Neural progenitor cell (in vitro differentiated cells): ENCODE measurements around the gene PRR14L. TPM values are rescaled to one million over a fixed set of nuclear protein-coding genes. Genes with fewer than 3 reads are reported as not detected.

Experiments used
- DNase-seq: peaks from one replicate; pipeline ENCODE4 v3.0.0-alpha.2; 2016; ENCODE audit warnings: low spot score
- H2AFZ ChIP-seq: fragments of 200-600 bp; sonication (generic); replicated peaks from 2 replicates; pipeline ENCODE4 v1.6.1; 2016; ENCODE audit warnings: antibody characterized with exemption
- H3F3A ChIP-seq: fragments of 200-600 bp; sonication (generic); 2 replicates; pipeline ENCODE4 v1.6.1; 2016; ENCODE audit warnings: antibody characterized with exemption, low read depth
- H3K27ac ChIP-seq: fragments of 200-600 bp; sonication (generic); 2 replicates; pipeline ENCODE4 v1.5.1; 2016; ENCODE audit warnings: mild to moderate bottlenecking
- H3K27me3 ChIP-seq: fragments of 200-600 bp; sonication (generic); 2 replicates; pipeline ENCODE4 v1.6.1; 2016; ENCODE audit warnings: mild to moderate bottlenecking, moderate library complexity
- H3K36me3 ChIP-seq: fragments of 200-600 bp; sonication (generic); 2 replicates; pipeline ENCODE4 v1.5.1; 2016
- H3K4me1 ChIP-seq: fragments of 200-600 bp; sonication (generic); 2 replicates; pipeline ENCODE4 v1.6.1; 2016; ENCODE audit warnings: mixed run types
- H3K4me2 ChIP-seq: fragments of 200-600 bp; sonication (generic); 2 replicates; pipeline ENCODE4 v1.6.1; 2016
- H3K4me3 ChIP-seq: fragments of 200-600 bp; sonication (generic); 2 replicates; pipeline ENCODE4 v1.5.1; 2016
- H3K79me2 ChIP-seq: fragments of 200-600 bp; sonication (generic); 2 replicates; pipeline ENCODE4 v1.6.1; 2016; ENCODE audit warnings: low read depth
- H3K9ac ChIP-seq: fragments of 200-600 bp; sonication (generic); 2 replicates; pipeline ENCODE4 v1.6.1; 2016
- H3K9me3 ChIP-seq: fragments of 200-600 bp; sonication (generic); 2 replicates; pipeline ENCODE4 v1.5.1; 2016; ENCODE audit warnings: low read depth
- H4K20me1 ChIP-seq: fragments of 200-600 bp; sonication (generic); 2 replicates; pipeline ENCODE4 v1.6.1; 2016; ENCODE audit warnings: low read depth
- H3K27ac Mint-ChIP-seq: 3 replicates; pipeline ENCODE4 v1.8.0; 2021; ENCODE audit warnings: mixed read lengths
- H3K27me3 Mint-ChIP-seq: 2 replicates; pipeline ENCODE4 v1.8.0; 2022; ENCODE audit warnings: low read depth, mild to moderate bottlenecking, inconsistent platforms, moderate library complexity, mixed read lengths; ENCODE audit not compliant: insufficient read depth
- H3K36me3 Mint-ChIP-seq: 3 replicates; pipeline ENCODE4 v1.8.0; 2021; ENCODE audit warnings: mixed read lengths
- H3K4me1 Mint-ChIP-seq: 3 replicates; pipeline ENCODE4 v1.8.0; 2021; ENCODE audit warnings: mixed read lengths
- H3K4me3 Mint-ChIP-seq: 3 replicates; pipeline ENCODE4 v1.8.0; 2021; ENCODE audit warnings: mild to moderate bottlenecking, moderate library complexity, mixed read lengths
- H3K9me3 Mint-ChIP-seq: 3 replicates; pipeline ENCODE4 v1.8.0; 2020; ENCODE audit warnings: mixed read lengths
- EZH2 ChIP-seq: fragments of 200-600 bp; sonication (generic); IDR thresholded peaks from 2 replicates; pipeline ENCODE4 v1.6.1; 2017; ENCODE audit warnings: antibody characterized with exemption, mild to moderate bottlenecking, moderate library complexity
- EZH2phosphoT487 ChIP-seq: fragments of 200-600 bp; sonication (generic); IDR thresholded peaks from 2 replicates; pipeline ENCODE4 v1.6.1; 2017; ENCODE audit warnings: antibody characterized with exemption
- total RNA-seq: library from RNA; depleted of rRNA; stranded (reverse); fragments of >200 nt; gene quantifications from 2 replicates; pipeline ENCODE4 v1.2.3, GENCODE V29; 2015; ENCODE audit warnings: low replicate concordance
- TF ChIP-seq, protein P1 (sequence below): fragments of 200-600 bp; sonication (generic); IDR thresholded peaks from 2 replicates; pipeline ENCODE4 v1.5.1; 2017; ENCODE audit warnings: antibody characterized with exemption, mild to moderate bottlenecking

The PRR14L gene
- total RNA-seq, 1 donor from 2014 or later = 74.2 TPM

DNA sequence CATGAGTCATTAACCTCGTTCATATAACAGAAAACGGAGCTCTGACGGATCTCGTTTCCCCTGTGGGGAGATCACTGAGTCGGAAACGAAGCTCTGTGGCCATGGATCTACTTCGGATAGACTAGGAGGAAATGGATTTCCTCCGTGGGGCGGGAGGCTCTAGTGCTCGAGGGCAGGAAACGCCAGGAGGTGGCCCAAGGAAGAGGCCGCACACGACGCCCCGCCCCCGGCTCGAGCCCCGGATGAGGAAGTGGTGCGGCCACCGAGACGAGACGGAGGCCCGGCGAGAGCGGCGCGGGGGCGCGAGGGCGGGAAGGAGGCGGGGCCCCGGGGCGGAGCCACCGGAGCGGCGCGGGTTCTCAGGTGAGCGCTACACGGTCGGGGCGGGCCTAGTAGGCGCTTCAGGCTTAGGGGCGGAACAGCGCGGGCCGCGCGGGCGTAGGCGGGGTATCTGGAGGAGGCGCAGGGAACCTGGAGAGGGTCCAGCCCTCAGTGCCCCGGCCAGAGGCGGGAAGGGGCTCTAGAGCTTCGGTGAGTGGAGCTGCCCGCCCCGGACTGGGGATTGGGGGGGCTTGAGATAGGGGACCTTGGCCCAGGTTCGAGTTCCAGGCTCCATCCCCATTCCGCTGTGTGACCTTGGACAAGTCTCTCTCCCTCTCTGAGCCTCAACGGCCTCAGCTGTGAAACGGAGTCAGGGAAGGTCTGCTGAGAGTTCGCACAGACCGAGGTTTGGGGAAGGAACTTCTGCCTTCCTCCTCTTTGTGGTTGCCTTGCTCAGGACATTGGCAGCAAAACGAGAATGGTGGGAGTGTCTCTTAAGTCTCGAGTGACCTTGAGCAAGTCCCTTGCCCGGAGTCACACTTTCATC is 3.9 kb upstream of the PRR14L start, which contains the start of gene DEPDC5:
TSS of gene DEPDC5 (plus strand) at position 386 of the 868 bp plus-strand sequence. CDS start 903 bp downstream, outside the sequence.
- Mint-ChIP-seq H3K4me1 (peaks cover 44% of the 10 kb centered on the region), H3K9me3 (no peaks in the 10 kb centered on the region), H3K4me3 (peak within 1 kb of the TSS; percentile 94), H3K36me3 (no peaks in the 10 kb centered on the region), H3K27me3 (peaks cover 2% of the 10 kb centered on the region), H3K27ac (peak within 1 kb of the TSS; percentile 96)
- peak within 1 kb of the TSS; percentile 89 for H3K27ac ChIP-seq
- no peaks in the 10 kb centered on the region for H4K20me1 ChIP-seq
- H3K4me2 ChIP-seq = peak within 1 kb of the TSS; percentile 80
- DNase-seq = peak; percentile 97
- peaks cover 21% of the 10 kb centered on the region for H3K4me1 ChIP-seq
- peak within 1 kb of the TSS; percentile 71 for H3K4me3 ChIP-seq
- H3K9ac ChIP-seq = peak within 1 kb of the TSS; percentile 57
- H3F3A ChIP-seq = peaks cover 50% of the 10 kb centered on the region
- peak within 1 kb of the TSS; percentile 96 for H2AFZ ChIP-seq
- no peaks in the 10 kb centered on the region for H3K27me3 ChIP-seq
- no peaks in the 10 kb centered on the region for H3K36me3 ChIP-seq
- H3K79me2 ChIP-seq = peaks cover 30% of the 10 kb centered on the region
- H3K9me3 ChIP-seq = no peaks in the 10 kb centered on the region
- no peak for TF ChIP-seq EZH2
- TF ChIP-seq, protein P1, sequence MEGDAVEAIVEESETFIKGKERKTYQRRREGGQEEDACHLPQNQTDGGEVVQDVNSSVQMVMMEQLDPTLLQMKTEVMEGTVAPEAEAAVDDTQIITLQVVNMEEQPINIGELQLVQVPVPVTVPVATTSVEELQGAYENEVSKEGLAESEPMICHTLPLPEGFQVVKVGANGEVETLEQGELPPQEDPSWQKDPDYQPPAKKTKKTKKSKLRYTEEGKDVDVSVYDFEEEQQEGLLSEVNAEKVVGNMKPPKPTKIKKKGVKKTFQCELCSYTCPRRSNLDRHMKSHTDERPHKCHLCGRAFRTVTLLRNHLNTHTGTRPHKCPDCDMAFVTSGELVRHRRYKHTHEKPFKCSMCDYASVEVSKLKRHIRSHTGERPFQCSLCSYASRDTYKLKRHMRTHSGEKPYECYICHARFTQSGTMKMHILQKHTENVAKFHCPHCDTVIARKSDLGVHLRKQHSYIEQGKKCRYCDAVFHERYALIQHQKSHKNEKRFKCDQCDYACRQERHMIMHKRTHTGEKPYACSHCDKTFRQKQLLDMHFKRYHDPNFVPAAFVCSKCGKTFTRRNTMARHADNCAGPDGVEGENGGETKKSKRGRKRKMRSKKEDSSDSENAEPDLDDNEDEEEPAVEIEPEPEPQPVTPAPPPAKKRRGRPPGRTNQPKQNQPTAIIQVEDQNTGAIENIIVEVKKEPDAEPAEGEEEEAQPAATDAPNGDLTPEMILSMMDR = peak; percentile 5

DNA sequence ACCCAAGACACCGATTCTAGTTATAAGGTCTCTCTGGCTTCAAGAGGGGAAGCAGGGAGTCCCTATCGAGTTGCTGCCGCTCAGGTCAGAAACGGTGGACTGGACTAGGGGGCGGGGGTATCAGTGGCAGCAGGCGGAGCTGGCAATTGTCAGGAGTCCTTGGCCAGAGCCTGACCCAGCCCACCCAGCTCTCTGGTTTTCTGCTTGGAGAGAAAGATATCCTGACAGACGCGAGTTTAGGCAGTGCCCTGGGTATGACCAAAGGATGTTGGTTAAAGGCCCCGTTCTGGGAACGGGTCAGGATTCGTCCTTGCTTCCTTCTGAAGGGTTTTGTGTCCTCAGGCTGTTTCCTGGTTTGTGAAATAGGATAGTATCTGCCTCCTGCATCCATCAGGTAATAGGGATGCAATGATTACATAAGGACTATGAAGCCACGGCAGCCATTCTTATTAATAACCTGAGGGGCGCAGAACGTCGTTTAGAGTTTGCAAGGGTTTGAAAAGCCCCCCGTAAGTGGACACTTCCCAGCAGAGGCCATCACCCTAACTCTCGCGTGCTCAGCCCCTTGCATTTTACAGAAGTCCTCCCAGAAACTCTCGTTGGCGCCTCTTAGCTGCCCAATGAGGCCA is 3.2 kb upstream of the PRR14L start:
- DNase-seq = peak; percentile 93
- peak overlapping the region; percentile 71 for H3K4me3 ChIP-seq
- Mint-ChIP-seq H3K27me3 (peaks cover 2% of the 10 kb centered on the region), H3K27ac (peak overlapping the region; percentile 96), H3K9me3 (no peaks in the 10 kb centered on the region), H3K4me3 (peak overlapping the region; percentile 94), H3K36me3 (no peaks in the 10 kb centered on the region), H3K4me1 (peaks cover 51% of the 10 kb centered on the region)
- H4K20me1 ChIP-seq = no peaks in the 10 kb centered on the region
- H2AFZ ChIP-seq = peak overlapping the region; percentile 96
- peak overlapping the region; percentile 80 for H3K4me2 ChIP-seq
- H3K9ac ChIP-seq = peak overlapping the region; percentile 57
- H3F3A ChIP-seq = peaks cover 57% of the 10 kb centered on the region
- H3K27me3 ChIP-seq = no peaks in the 10 kb centered on the region
- peaks cover 37% of the 10 kb centered on the region for H3K79me2 ChIP-seq
- H3K4me1 ChIP-seq = peaks cover 27% of the 10 kb centered on the region
- no peaks in the 10 kb centered on the region for H3K9me3 ChIP-seq
- no peaks in the 10 kb centered on the region for H3K36me3 ChIP-seq
- H3K27ac ChIP-seq = peak overlapping the region; percentile 89
- peak; percentile 35 for TF ChIP-seq EZH2
- TF ChIP-seq, protein P1 = no peak

DNA sequence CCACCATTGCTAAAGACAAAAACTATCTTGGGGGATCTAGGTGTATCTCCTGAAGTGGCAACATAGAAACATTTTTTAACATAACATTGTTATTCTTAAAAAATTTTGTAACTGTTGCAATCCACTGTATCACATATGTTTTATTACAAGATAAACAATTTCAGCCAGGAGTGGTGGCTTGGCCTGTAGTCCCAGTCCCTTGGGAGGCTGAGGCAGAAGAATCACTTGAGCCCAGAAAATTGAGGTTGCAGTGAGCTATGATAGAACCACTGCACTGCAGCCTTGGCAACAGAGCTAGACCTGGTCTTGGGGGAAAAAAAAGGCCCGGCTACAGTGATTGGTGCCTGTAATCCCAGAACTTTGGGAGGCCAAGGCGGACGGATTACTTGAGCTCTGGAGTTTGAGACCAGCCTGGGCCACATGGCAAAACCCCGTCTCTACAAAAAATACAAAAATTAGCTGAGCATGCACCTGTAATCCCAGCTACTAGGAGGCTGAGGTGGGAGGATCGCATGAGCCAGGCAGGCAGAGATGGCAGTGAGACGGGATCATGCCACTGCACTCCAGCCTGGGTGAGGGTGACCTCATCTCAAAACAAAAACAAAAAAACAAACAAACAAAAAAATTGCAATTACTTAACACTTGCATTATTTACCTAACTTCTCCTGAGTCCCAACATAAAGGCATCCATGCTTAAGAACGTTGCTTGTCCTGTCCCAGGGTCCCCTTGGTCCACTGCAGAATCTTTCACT is 2.3 kb upstream of the PRR14L start:
- H3K36me3 Mint-ChIP-seq = no peaks in the 10 kb centered on the region
- H3K9me3 Mint-ChIP-seq = no peaks in the 10 kb centered on the region
- Histone ChIP-seq H4K20me1 (no peaks in the 10 kb centered on the region), H3K4me1 (peaks cover 32% of the 10 kb centered on the region), H2AFZ (no peak overlapping the region), H3K79me2 (peaks cover 46% of the 10 kb centered on the region), H3K36me3 (no peaks in the 10 kb centered on the region), H3K9ac (no peak overlapping the region), H3K27ac (peak overlapping the region; percentile 4), H3K27me3 (no peaks in the 10 kb centered on the region), H3K9me3 (no peaks in the 10 kb centered on the region), H3F3A (peaks cover 66% of the 10 kb centered on the region), H3K4me3 (peak overlapping the region; percentile 71), H3K4me2 (peak overlapping the region; percentile 80)
- DNase-seq = no peak
- peak; percentile 30 for TF ChIP-seq EZH2phosphoT487
- TF ChIP-seq, protein P1 = no peak
- H3K4me1 Mint-ChIP-seq = peaks cover 59% of the 10 kb centered on the region
- peaks cover 2% of the 10 kb centered on the region for H3K27me3 Mint-ChIP-seq
- peak overlapping the region; percentile 94 for H3K4me3 Mint-ChIP-seq
- peak overlapping the region; percentile 96 for H3K27ac Mint-ChIP-seq
